A673 (cell line): ENCODE data around the gene EPB41L4B. TPM values are rescaled to one million over a fixed set of nuclear protein-coding genes. Genes with fewer than 3 reads are reported as not detected.

ENCODE experiments used
- BruUV-seq: library from RNA; stranded (reverse); fragments of 400-500 nt; replicated peaks from 2 replicates; lab custom pipeline; 2021; lab: Mats Ljungman, UMichigan
- CTCF ChIA-PET: fragments of 300-600 bp; sonication (Branson Sonifier 250); formaldehyde crosslinking; loops from one replicate; lab custom pipeline; 2022; ENCODE audit warnings: antibody characterized with exemption; lab: Charles Lee
- POLR2A ChIA-PET: fragments of 300-600 bp; sonication (Branson Sonifier 250); formaldehyde crosslinking; loops from one replicate; lab custom pipeline; 2022; ENCODE audit warnings: antibody characterized with exemption; ENCODE audit not compliant: low non-redundant PET; lab: Charles Lee
- DNase-seq: peaks from one replicate; pipeline ENCODE4 v3.0.0-alpha.2; 2015; ENCODE audit warnings: low spot score
- H3K27ac ChIP-seq: fragments of 200-600 bp; sonication (generic); 2 replicates; pipeline ENCODE4 v1.5.1; 2016; ENCODE audit warnings: mixed run types, low read depth, mild to moderate bottlenecking, mixed read lengths, antibody characterized with exemption, low read length; ENCODE audit not compliant: poor library complexity, severe bottlenecking
- H3K27me3 ChIP-seq: fragments of 200-600 bp; sonication (generic); replicated peaks from 2 replicates; pipeline ENCODE4 v1.6.1; 2017; ENCODE audit warnings: mixed run types, low read depth, mild to moderate bottlenecking, mixed read lengths, antibody characterized with exemption, low read length; ENCODE audit not compliant: insufficient read depth, poor library complexity
- H3K36me3 ChIP-seq: fragments of 200-600 bp; sonication (generic); 2 replicates; pipeline ENCODE4 v1.6.1; 2016; ENCODE audit warnings: mixed run types, mild to moderate bottlenecking, mixed read lengths, antibody characterized with exemption, low read length; ENCODE audit not compliant: insufficient read depth, poor library complexity, severe bottlenecking
- H3K4me1 ChIP-seq: fragments of 200-600 bp; sonication (generic); 2 replicates; pipeline ENCODE4 v1.6.1; 2017; ENCODE audit warnings: mixed run types, mild to moderate bottlenecking, mixed read lengths, antibody characterized with exemption, low read length; ENCODE audit not compliant: insufficient read depth, poor library complexity, severe bottlenecking
- H3K4me3 ChIP-seq: fragments of 200-600 bp; sonication (generic); 2 replicates; pipeline ENCODE4 v1.5.1; 2016; ENCODE audit warnings: low read depth, mixed run types, mild to moderate bottlenecking, mixed read lengths, low read length; ENCODE audit not compliant: poor library complexity, severe bottlenecking
- H3K9me3 ChIP-seq: fragments of 200-600 bp; sonication (generic); 2 replicates; pipeline ENCODE4 v1.6.1; 2016; ENCODE audit warnings: mixed run types, low read depth, mild to moderate bottlenecking, mixed read lengths, antibody characterized with exemption, low read length; ENCODE audit not compliant: poor library complexity, severe bottlenecking
- EZH2 ChIP-seq: fragments of 200-600 bp; sonication (generic); IDR thresholded peaks from 2 replicates; pipeline ENCODE4 v1.6.1; 2017; ENCODE audit warnings: borderline replicate concordance, low read depth, mild to moderate bottlenecking, mixed read lengths, antibody characterized with exemption, low read length; ENCODE audit not compliant: poor library complexity, severe bottlenecking
- intact Hi-C: fragments of 100-400 bp; cut with micrococcal nuclease; formaldehyde crosslinking; loops from one replicate; pipeline ENCODE4 v1.10.0; 2022; ENCODE audit not compliant: unreplicated experiment
- total RNA-seq: library from RNA; stranded (reverse); gene quantifications from 2 replicates; pipeline ENCODE4 v1.2.3, GENCODE V29; 2021
- TF ChIP-seq, protein P1 (sequence below): fragments of 300-800, 200-600 bp; sonication (generic); conservative IDR thresholded peaks from 2 replicates; pipeline ENCODE4 v1.5.1; 2017; ENCODE audit warnings: low read depth, mild to moderate bottlenecking, antibody characterized with exemption, low read length, moderate library complexity, mixed read lengths

Gene EPB41L4B
- total RNA-seq, 1 experiment from 2014 or later = not detected

DNA sequence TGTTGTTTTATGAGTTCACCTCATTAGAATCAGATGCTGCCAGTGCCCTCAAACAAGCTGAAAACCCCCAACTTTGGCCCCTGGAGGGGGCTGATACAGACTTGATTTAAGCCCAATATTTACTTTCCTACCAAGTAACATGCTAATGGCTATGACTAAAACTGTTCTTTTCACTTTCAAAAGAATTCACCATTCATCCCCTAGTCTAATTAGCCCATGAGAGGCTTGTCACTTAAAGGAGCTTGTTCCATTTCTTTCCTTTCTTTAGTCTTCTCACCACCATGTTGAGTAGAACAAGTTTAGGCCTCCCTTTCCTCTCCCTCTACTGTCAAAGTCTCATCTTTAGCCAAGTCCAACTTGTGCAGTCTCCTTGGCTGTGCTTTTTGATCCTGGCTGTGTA, 50.4 kb downstream of the EPB41L4B start:
- ChIA-PET CTCF (no interaction called here), POLR2A (no interaction called here)
- H3K4me1 ChIP-seq = no peaks in the 10 kb centered on the region
- H3K9me3 ChIP-seq = no peaks in the 10 kb centered on the region
- H3K27ac ChIP-seq = no peak overlapping the region
- H3K4me3 ChIP-seq = no peak overlapping the region
- H3K36me3 ChIP-seq = no peaks in the 10 kb centered on the region
- no peak for DNase-seq
- no TSS peak for BruUV-seq
- intact Hi-C loops = no loop called here
- no peaks in the 10 kb centered on the region for H3K27me3 ChIP-seq
- TF ChIP-seq EZH2 = no peak
- TF ChIP-seq, protein P1, sequence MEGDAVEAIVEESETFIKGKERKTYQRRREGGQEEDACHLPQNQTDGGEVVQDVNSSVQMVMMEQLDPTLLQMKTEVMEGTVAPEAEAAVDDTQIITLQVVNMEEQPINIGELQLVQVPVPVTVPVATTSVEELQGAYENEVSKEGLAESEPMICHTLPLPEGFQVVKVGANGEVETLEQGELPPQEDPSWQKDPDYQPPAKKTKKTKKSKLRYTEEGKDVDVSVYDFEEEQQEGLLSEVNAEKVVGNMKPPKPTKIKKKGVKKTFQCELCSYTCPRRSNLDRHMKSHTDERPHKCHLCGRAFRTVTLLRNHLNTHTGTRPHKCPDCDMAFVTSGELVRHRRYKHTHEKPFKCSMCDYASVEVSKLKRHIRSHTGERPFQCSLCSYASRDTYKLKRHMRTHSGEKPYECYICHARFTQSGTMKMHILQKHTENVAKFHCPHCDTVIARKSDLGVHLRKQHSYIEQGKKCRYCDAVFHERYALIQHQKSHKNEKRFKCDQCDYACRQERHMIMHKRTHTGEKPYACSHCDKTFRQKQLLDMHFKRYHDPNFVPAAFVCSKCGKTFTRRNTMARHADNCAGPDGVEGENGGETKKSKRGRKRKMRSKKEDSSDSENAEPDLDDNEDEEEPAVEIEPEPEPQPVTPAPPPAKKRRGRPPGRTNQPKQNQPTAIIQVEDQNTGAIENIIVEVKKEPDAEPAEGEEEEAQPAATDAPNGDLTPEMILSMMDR = no peak

DNA sequence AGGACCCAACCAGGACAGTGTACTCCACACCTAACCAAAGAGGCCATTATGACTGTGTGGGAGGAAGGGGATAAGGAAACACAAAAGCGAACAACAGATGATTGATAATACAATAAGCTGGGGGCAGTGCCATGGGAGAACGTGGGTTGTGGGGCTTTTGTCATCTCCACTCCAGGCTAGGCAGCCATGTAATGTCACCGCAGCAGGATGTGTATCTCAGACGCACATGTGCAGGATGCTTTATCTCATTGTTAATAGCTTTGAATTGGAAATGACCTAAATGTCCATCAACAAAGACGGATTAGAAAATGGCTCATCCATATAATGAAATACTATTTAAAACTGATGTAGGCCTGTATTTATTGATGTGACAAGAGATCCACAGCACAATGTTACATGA, 51.0 kb downstream of the EPB41L4B start:
- BruUV-seq = no TSS peak
- ChIA-PET CTCF (no interaction called here), POLR2A (no interaction called here)
- DNase-seq = no peak
- Histone ChIP-seq H3K27ac (no peak overlapping the region), H3K4me1 (no peaks in the 10 kb centered on the region), H3K9me3 (no peaks in the 10 kb centered on the region), H3K36me3 (no peaks in the 10 kb centered on the region), H3K4me3 (no peak overlapping the region), H3K27me3 (no peaks in the 10 kb centered on the region)
- intact Hi-C loops = no loop called here
- TF ChIP-seq, protein P1 = no peak

DNA sequence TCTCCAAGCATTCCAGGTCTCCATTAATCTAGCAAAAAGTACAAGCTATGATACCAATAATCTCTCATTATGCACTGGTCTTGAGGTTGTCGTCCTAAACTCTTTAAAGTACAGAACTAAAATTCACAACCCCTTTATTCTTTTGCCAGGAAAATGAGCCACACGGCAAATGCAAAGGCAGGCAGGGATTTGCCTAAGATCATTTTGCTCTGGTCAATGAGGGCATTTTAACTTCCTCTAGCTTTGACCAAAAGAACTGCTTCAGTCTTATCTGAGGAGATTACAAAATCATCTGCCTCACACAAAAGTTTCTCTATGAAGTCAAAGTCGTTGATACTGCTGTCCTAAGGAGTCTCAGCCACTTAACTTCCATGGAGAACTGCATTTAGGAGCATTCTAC, 51.8 kb downstream of the EPB41L4B start:
- H3K9me3 ChIP-seq = no peaks in the 10 kb centered on the region
- no peaks in the 10 kb centered on the region for H3K27me3 ChIP-seq
- intact Hi-C loops = no loop called here
- ChIA-PET CTCF (no interaction called here), POLR2A (no interaction called here)
- H3K4me3 ChIP-seq = no peak overlapping the region
- H3K4me1 ChIP-seq = no peaks in the 10 kb centered on the region
- no peaks in the 10 kb centered on the region for H3K36me3 ChIP-seq
- no peak for DNase-seq
- BruUV-seq = no TSS peak
- TF ChIP-seq, protein P1 = no peak
- TF ChIP-seq EZH2 = no peak
- no peak overlapping the region for H3K27ac ChIP-seq
